Inferior parietal cortex (tissue), 1 donor: Measurements from ENCODE around the gene SNX33.
"Not testable (repeated sequence)": the region's sequence is repeated elsewhere in the genome, so short reads cannot be mapped to it uniquely, and the experiment has no call there.

Experiments
- DNase-seq: peaks from one replicate; pipeline ENCODE4 v3.0.0-alpha.2; 2016; ENCODE audit errors: extremely low spot score

SNX33 gene, protein sequence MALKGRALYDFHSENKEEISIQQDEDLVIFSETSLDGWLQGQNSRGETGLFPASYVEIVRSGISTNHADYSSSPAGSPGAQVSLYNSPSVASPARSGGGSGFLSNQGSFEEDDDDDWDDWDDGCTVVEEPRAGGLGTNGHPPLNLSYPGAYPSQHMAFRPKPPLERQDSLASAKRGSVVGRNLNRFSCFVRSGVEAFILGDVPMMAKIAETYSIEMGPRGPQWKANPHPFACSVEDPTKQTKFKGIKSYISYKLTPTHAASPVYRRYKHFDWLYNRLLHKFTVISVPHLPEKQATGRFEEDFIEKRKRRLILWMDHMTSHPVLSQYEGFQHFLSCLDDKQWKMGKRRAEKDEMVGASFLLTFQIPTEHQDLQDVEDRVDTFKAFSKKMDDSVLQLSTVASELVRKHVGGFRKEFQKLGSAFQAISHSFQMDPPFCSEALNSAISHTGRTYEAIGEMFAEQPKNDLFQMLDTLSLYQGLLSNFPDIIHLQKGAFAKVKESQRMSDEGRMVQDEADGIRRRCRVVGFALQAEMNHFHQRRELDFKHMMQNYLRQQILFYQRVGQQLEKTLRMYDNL

DNA sequence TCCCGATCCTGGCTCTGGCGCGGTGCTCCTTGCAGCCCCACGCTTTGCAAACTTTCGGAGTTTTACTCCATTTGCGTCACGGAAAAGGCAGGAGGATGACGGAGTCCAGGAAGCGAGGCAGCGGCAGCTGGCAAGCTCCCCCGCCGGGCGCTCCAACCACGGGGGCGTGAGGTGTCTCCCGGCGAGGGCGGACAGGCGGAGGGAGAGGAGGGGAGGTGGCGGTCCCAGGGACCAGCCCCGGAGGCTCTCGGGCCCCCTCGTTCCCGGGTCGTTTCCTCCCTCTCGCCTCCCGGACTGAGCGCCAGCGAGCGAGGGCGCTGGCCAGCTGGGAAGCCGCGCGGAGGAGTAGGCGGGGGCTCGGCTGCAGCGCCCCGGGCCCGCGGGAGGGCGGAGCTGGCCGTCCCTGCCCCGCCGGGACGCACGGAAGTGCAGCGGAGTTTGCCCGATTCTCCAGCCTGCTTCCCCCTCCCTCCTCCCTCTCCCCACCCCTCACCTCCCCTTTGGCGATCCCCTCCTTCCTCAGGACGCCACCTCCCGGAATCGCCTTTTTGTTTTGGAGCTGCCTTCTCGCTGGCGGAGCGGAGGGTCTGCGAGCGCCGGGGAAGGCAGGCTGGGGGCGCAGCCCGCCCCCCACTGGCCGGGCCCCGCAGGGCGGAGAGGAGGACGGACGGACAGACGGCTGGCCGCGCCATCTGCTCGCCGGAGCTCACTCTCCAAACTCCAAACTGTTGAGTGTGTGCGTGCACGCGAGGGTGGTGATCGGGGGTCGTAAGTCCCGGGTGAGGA, at the start of gene SNX33:
SNX33 (plus strand) TSS at position 543 of the 786 bp plus-strand sequence. CDS start 1,191 bp downstream, outside the sequence.
- peak; percentile 32 for DNase-seq

DNA sequence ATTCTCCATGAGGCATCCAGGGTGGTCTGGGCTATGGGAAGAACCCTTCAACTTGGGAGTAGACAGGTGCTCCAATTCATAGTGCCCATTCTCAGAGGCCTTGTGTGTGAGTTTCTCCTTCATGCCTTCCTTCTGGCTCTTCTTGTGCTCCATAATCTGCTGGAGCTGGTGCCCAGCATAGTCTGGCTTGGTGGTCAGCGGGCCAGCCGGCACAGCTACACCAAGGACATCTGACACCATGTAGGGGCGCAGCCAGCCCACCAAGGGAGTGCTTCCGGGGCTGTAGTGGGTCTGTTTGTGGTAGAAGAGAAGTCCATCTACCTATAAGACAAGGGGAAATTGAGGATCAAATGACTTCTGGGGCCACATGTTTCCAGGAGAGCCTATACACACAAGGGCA, 49.4 kb upstream of the SNX33 start:
- DNase-seq, result no peak

DNA sequence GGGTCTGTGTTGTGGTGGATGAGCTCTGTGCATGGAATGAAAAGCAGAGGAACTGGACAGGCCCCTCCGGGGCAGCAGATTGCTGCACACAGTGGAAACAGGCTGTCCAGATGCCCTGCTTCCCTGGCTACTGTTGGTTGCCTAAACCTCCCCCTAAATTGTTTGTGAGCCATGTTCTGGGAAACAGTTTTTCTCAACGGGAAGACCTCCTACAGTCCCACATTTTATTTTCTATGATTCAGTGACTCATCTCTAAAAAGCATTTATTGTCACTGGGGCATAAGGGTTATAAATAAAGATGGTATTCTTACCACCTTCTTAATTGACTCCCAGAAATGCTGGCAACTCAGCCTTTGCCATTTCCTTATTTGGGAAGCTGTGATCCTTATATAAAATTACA, 48.3 kb upstream of the SNX33 start:
- DNase-seq, result peak; percentile 21

DNA sequence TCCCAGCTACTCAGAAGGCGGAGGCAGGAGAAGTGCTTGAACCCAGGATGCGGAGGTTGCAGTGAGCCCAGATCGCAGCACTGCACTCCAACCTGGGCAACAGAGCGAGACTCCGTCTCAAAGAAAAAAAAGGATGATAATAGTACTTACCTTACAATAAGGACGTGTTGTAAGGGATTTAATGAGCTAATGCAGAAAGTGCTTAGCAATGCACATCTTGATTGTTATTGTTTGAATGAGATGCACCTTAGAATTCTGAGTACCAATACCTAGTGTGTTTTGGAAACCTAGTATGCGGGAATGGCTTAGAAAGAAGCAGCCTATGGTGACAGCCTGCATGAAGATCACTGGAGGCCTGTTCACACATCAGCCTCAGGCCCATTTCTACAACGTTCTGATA, 41.7 kb upstream of the SNX33 start:
- no peak for DNase-seq

DNA sequence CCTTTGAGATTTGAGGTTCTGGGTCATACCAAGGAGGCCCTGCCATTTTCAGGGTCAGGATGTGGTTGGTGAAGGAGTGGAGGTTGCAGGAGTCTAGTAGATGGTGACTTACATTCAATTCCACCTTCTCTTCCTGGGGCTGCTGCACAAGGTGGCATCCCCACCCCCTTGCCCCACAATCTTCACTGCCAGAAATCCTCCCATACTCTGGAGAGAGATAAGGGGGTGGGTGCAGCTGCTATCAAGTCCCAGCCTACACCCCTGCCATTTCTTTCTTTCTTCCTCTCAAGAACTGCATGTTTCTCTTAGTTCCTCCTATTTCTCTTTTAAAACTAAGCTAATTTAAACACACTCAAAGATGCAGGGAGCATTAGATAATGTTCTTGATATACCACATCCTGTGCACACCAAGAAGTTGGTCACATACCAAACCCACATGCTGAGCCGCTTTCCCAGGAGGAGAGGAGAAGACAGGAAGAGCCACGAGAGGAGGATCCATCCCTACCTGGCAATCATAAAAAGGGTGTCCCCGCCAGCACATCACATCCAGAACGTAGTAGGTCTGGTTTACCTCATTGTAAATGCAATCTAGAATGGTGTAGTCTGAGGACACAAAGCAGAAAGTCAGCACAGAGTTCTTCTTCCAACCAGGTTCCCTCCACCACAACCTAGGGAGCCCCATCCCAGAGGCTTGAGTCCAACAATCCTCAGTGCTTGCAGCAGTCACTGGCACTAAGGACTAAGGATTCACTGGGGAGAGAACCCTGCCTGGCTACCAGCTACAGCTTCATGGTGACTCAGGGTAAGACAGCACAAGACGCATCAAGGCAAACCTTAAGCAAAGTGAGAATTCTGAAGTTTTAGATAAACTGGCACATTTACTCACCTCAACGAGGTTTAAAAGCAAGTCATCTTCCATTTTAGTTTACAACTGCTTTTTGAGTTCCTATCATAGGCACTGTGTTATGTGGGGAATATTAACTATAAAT, 40.7 kb upstream of the SNX33 start:
- DNase-seq, result peak; percentile 4

DNA sequence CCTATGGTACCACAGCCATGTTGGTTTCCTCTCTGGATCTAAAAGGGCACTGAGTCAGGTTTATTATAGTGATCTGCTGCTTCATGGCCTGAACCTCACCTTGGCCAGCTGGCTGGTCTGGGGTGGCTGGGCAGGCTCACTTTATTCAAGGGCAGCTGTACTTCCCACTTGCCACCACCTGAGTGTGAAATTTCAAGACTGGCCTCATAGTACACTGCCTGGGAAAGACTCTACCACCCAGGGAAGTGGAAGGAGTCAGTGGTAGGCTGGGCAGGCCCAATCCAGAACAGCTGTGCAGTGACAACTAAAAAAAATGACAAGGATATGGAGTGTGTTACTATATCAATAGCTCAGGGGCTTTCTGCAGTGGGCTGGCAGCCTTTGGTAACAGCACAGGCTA, 30.9 kb upstream of the SNX33 start:
- no peak for DNase-seq

DNA sequence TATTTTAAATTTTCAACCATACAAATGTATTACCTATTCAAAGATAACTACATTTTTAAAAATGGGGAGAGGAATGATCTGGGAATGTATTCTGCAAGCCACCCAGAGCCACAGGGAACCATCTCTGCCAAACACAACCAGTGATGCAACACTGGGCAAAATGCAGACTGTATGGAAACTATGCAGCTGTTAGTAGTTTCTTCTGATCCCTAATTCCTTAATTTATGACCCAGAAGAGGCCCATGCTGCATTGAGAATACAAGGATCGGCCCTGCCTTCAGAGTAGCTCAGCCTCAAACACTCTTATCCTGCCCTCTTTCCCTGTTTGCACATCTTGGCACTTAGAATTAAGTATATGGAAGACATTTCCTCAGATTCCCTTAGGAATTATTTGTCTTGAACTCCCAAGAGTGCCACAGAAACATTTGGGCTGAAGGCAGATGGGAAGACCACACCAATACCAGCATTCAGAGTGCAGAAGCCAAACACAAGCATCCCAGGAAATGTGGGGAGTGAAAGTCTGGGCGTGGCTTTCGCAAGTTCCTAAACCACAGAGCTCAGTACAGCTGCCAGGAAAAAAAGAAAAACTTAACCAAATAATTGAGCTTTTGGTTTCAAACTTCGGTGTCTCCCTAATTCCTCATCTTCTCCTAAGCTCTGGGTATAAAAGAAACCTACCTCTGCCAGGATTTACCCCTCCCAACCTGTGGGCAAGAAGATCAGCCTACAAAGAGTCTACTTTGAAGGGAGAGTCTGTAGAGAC, 27.5 kb upstream of the SNX33 start:
- DNase-seq, result no peak

DNA sequence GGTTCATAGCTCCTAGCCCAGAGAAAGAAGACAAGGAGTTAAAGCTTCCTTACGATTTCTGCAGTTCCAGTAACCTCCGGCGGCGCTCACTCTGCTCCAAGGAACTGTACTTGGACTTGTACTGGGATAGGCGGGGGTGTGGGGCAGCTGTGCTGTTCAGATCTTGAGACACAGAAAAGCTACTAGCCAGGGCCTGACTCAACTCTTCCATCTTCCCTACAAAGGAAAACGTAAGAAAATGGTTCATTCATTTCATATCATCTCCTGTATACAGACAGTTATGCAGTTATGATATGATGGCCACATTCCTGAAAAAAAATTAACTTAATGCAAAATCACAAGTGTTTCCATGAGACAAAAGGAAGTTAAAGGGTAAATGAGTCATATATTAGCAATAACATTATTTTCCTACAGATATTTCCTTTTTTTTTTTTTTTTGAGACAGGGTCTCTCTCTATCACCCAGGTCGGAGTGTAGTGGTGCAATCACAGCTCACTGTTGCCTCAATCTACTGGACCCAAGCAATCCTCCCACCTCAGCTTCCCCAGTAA, 26.8 kb upstream of the SNX33 start:
- DNase-seq, result no peak

DNA sequence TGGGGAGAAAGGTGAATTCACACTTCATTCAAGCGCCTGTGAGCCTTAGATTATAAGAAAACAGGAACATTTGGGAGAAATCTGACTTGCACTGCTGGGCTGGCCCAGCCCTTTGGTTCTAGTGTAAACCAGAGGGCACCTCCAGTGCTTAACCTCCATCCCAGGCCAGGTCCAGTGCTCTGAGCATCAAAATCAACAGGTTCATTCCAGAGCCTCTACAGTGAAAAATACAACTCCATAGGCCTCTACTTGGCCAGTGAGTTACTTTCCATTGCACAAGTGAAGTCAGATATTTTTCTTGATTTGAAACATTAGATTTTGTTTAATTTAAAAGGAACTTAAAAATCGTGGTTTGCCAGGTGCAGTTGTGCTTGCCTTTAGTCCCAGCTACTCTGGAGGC, 25.2 kb upstream of the SNX33 start:
- no peak for DNase-seq

DNA sequence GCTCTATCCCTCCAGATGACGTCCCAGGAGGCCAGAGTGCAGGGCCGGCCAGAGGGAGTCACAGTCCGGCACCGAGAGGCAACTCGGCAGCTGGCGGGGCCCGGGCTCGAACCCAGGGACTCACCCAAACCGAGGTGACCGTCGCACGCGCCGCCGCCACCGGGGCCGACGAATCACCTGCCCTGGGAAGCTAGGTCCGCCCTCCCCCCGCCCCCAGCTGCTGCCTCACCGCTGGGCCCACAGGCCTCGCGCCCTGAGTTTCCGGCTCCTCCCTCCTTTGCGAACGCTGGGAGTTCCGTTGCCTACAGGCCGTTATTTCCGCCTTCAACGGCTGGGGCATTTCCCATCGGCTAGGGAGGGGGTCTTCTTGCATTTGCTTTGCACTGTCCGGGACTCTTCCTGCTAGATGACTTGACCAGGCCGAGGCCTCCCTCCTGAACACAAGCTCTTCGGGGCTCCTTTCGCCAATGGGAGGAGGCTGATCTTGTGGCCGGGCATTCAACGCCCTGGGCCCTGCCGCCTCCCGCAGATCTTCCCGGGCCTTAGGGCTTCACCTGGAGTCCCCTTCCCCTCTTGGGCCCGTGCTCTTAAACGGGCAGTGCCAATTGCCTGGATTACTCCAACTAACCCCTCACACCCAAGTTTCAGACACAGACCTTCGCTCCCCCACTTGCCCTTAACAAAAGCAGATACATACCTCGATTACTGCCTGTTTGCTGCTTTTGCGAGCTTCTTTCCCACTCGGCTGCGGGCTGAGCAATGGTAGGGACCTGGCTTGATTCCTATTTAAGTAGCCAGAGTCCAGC, 22.0 kb upstream of the SNX33 start, which contains the start of gene SNUPN:
SNUPN (minus strand) TSS at position 184 of the 806 bp plus-strand sequence. CDS start 4,674 bp downstream, outside the sequence.
- peak; percentile 93 for DNase-seq

DNA sequence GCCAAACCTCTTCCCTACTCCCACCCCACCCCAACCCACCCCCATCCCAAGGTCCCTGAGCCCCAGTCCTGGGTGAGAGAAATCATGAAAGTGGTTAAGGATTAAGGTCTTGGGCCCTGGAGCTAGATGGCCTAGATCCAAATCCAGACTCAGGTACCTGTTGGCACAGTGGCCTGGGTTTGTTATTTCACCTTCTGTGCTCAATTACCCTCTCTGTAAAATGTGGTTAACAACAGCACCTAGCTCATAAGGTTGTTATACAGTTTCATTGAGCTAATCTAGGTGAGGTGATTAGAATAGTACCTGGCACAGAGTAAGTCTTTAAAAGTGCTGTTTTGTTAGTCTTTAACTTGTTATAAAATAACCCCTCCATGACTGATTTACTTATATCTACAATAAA, 15.8 kb upstream of the SNX33 start:
- DNase-seq, result no peak

DNA sequence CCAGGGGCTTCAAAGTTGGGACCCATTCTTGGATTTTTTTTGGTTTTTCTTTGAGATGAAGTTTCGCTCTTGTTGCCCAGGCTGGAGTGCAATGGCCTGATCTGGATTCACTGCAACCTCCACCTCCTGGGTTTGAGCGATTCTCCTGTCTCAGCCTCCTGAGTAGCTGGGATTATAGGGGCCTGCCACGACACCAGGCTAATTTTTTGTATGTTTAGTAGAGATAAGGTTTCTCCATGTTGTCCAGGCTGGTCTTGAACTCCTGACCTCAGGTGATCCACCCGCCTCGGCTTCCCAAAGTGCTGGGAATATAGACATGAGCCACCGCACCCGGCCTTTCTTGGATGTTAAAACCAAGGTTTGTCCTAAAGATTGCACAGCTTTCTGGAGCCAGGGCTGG, 13.8 kb upstream of the SNX33 start:
- DNase-seq, result not testable (repeated sequence)

DNA sequence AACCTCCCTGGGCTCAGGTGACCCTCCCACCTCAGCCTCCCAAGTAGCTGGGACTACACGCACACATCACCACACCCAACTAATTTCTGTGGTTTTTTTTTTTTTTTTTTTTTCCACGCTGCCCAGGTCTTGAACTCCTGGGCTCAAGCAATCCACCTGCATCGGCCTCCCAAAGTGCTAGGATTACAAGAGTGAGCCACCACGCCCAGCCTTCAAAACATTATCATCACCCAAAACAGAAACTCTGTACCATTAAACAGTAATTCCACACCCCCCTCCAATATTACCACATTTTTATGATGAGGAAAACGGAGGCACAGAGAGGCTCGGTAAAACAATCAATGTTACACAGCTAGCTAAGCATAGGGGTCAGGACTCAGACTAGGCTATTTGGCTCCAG, 11.7 kb upstream of the SNX33 start:
- no peak for DNase-seq

DNA sequence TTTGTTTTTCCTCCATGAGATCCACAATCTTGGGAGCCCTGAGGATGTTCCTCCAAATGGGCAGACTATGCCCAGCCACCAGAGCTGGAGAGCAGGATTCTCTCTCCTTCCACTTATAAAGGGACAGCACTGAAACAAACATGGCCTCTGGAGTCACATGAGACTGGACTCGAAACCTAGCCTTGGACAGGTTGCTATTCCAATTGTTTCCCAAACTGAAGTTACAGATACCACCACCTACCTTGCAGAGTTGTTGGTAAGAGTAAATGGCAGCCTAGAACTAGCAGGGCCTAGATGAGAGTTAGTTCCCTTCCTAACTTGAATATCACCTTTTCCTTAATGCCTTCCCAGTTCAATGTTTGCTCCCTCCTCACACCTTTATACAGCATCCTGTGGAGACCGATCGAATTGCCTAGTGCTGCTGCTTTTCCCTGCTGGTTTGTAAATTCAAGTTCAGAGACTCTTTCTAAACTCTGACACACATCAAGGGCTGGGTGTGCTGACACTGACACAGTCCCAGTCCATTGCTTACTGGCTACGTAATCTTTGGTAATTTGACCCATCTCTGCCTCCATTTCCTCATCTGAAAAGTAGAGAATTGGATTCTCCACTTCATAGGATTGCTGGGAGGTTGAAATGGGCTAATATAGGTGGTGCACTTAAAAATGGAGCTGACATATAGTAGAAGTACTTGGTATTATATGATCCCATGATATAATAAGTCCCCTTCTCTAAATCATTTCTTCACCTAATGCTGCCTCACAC, 10.3 kb upstream of the SNX33 start:
- DNase-seq, result no peak

DNA sequence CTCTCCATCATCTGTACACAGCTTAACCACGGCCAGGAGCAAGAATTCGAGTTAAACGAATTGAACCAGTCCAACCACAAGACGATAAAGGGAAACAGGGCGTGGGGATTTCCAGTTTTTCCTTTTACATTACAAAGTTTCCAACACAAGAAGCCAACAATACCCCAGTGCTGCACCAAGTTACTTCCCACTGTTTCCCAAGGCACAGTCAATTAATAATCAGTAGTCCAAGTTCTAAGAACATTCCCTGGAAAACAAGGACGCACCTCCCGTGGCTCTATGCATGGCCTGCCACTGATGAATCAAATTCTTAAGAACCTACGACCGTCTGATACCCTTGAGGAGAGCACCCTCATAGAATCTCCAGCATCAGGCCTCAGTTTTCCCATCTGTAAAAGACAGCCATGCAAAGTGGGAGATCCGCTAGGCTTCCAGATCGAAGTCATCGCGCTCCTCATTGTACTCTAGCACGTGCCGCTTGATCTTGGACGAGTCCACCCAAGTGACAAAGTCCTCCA, 8.5 kb upstream of the SNX33 start:
- DNase-seq, result peak; percentile 57

DNA sequence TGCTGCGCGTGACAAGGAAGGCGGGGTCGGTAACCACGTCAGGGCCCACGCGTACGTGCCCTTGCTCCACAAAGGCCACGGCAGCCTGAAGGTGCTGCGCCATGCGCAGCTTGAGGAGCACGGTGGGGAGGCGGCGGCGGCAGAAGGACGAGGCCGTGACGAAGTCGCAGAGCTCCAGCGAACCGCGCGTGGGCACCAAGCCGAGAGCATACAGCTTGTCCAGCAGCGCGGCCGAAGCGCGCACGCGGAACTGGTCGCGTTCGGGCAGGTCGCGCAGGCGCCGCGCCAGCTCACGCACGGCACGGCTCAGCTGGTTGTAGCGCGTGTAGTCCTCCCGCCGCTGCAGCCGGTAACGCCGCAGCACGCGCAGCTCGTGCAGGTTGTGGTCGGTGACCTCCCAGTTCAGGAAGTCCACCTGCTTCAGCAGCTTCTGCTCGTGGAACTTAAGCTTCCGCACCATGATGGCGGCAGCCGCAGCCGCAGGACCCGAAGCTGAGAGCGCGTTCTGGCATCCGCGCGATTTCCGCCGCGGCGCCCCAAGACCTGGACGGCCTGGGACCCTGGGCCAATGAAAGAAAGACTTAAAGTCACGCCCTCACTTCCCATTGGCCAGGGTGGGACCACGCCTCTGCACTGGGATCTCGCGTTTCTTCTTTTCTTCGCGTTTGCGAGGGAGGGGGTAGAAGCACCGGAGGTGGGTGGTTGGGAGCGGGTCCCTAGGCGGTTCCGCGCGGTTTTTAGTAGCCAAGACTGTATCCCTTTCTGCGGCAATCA, 7.8 kb upstream of the SNX33 start, which contains the start of gene IMP3:
IMP3 (minus strand) TSS at position 516 of the 774 bp plus-strand sequence; CDS start at position 460, 56 bp downstream.
- DNase-seq, result peak; percentile 99

DNA sequence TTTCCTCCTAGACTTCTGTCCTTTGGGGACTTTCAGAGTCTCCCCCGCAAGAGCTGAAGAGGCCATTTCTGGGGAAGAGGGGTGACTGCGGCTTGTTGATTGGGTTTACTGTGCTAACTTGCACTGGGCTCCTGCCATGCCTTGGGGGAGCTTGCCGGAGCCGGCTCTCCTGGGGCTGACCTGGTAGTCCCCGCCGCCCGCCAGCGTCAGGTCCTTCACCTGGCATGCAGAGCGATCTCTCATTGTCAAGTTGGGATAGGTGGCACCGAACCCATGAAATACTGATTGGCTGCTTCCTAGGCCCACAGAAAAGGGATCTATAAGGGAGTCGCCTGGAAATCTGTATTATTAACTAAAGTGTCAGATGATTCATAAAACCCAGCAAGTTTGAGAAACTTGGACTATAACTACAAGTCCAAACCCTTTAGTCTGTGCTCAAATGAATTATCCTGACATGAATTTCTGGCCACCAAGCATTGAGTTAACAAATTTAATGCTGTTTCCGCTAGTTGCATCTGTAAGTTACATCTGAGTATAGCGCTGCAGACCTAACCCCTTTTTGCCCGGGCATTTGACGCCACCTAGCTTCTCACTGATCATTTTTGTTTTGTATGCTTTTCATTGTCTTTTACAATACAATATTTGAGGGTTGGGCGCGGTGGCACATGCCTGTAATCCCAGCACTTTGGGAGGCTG, 7.1 kb upstream of the SNX33 start:
- DNase-seq, result peak; percentile 51
